Measurements from ENCODE around the gene AVPI1. TPM values are rescaled to one million over a fixed set of nuclear protein-coding genes. Genes with fewer than 3 reads are reported as not detected.
A peak's percentile ranks its signal among the peaks of the same experiment; 100 is the strongest.

AVPI1 gene
- total and polyA plus RNA-seq, 10 of the 15 experiments (the other 5 are each of a cell fraction or from before 2014, with no cell fraction given): 0.08 to 1.4 (median 0.84) TPM

- TF ChIP-seq ZNF687 (IDR thresholded peaks at IDR 0.05) (no peak), NFYB (IDR thresholded peaks at IDR 0.05; ENCODE audit: insufficient read depth, low read depth, low read length) (peak; percentile 93), ZBTB40 (IDR thresholded peaks at IDR 0.05; ENCODE audit: borderline replicate concordance) (no peak), SUZ12 (IDR thresholded peaks at IDR 0.05; ENCODE audit: unreplicated experiment) (no peak), CREM (IDR thresholded peaks at IDR 0.05; ENCODE audit: low read depth) (peak; percentile 60; the same call in 1 of the 2 replicates), RCOR1 (conservative IDR thresholded peaks at IDR 0.05; ENCODE audit: low read depth, low read length) (no peak), STAT1 (conservative IDR thresholded peaks at IDR 0.05) (no peak), KDM1A (IDR thresholded peaks at IDR 0.05; ENCODE audit: borderline replicate concordance) (no peak), WRNIP1 (IDR thresholded peaks at IDR 0.05; ENCODE audit: borderline replicate concordance, low read depth, low read length) (no peak), RBBP5 (conservative IDR thresholded peaks at IDR 0.05) (no peak), TCF7 (IDR thresholded peaks at IDR 0.05; ENCODE audit: borderline replicate concordance) (no peak), ZBTB11 (CRISPR knock-in tag; IDR thresholded peaks at IDR 0.05) (no peak), NFIC (IDR thresholded peaks at IDR 0.05; ENCODE audit: low read depth, low read length) (no peak), ATF3 (IDR thresholded peaks at IDR 0.05; ENCODE audit: borderline replicate concordance, extremely low read depth, low read depth, low read length) (no peak), USF2 (IDR thresholded peaks at IDR 0.05; ENCODE audit: borderline replicate concordance, low read depth, low read length) (no peak), EGR1 (IDR thresholded peaks at IDR 0.05; ENCODE audit: borderline replicate concordance in 1 of 2, low read depth in 2 of 2, low read length in 2 of 2) (0 out of 3 replicates have a peak, but pooled peaks of 1 of the 2 experiments have one; percentile 36)
Observed at GRCh38 chr10:97640174-97640867, 46.7 kb downstream of the AVPI1 start, which contains the start of gene PI4K2A (continued).
